HG03342 (cell line): ENCODE data around the gene DSP.

Source experiments
- ATAC-seq: cut with Tn5 transposase; IDR thresholded peaks from one replicate; pipeline ENCODE4 v1.9.1; 2021; ENCODE audit warnings: mild to moderate bottlenecking, moderate library complexity; ENCODE audit not compliant: unreplicated experiment

DSP gene

DNA sequence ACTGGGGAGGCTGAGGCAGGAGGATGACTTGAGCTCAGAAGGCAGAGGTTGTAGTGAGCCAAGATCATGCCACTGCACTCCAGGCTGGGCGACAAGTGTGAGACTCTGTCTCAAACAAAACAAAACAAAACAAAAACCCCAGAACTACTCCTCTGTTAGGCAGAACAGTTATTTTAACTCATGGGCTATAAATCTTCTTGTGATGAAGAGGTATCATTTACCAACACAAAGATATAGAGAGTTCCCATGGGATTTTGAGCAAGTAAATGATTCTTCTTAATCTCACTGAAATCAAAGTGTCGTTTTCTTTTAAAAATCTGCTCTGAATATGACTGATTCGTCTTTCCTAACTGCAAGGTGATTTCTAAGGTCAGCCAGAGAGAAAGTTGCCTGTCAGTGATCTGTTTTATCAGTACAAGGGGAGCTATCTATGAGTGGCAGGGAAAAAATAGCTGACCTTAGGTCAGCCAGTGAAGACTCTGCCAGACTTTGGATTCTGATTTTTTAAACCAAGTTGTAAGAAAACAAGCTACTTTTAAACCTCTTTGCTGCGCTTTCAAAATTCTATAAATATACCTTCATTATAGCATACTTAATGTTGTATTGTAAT lies 3.8 kb upstream of the DSP start:
- no peak for ATAC-seq

DNA sequence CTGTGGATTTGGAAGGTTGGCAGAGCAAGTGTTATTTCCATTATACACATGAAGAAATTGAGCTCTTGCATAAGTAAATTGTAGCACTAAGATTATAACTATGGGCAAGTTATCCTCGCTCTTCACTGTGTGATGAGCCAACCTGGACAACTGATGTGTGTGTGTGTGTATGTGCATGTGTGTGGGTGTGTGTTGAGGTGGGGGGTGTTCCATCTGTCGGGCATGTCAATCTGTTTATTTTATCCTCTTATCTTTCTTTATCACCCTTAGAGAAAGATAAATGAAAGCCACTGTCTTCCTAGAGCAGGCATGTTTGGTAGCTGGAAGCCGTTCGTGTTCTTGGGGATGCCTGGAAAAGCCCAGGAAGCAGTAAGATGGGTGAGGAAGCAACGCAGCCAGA lies 3.0 kb upstream of the DSP start:
- ATAC-seq: no peak

DNA sequence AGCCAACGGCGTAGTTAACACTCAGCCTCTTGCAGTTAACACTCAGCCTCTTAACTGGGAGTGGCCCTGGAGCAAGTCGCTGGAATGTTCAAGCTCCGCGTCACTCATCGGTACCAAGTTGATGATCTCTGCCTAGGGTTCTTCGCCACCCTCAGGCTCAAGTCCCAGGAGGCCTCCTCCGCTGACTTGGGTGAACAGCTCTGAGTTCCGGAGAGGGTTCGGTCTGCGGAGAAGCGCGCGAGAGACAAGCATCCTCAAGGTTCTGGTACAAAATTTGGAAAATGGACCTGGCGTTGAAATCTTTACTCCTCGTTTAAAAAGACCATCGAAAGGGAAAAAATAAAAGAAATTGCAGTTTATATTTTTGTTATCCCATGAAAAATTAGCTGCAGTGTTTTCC lies 876 bp upstream of the DSP start:
- ATAC-seq: no peak

DNA sequence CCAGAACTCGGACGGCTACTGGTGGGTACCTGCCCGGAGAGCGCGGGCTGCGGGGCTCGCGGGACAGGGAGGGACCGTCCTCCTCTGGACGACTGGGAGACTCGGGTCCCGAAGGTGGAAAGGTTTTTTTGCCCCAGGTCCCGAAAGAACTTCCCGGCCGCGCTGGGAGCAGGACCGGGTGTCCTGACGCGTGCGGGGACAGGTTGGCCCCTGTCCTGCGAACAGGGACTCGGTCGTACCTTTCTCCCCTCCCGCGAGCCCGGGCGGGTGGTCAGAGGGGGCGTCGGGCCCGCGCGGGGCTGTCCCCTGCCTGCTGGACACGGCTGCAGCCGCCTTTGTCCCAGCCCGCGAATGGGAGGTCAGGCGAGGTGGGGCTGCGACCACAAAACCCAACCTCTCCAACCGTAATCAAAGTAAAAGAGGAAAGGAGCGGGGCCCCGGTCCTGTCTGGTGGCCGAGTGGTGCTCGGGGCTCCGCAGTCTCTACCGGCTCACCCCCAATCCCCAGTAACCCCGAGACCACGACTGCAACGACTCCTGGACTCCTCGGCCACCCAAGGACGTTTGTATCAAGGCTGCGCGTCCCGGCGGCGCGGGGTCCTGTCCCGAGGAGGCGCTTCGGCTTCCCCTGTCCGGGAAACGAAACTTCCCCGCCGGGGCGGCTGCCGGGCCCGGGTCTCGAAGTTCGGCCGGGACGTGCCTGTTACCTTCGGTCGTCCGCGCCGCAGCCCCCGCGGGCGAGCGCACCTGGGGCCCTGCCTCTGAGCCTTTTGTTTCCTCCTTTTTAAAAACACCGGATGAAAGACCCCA lies 798 bp downstream of the DSP start:
- no peak for ATAC-seq

DNA sequence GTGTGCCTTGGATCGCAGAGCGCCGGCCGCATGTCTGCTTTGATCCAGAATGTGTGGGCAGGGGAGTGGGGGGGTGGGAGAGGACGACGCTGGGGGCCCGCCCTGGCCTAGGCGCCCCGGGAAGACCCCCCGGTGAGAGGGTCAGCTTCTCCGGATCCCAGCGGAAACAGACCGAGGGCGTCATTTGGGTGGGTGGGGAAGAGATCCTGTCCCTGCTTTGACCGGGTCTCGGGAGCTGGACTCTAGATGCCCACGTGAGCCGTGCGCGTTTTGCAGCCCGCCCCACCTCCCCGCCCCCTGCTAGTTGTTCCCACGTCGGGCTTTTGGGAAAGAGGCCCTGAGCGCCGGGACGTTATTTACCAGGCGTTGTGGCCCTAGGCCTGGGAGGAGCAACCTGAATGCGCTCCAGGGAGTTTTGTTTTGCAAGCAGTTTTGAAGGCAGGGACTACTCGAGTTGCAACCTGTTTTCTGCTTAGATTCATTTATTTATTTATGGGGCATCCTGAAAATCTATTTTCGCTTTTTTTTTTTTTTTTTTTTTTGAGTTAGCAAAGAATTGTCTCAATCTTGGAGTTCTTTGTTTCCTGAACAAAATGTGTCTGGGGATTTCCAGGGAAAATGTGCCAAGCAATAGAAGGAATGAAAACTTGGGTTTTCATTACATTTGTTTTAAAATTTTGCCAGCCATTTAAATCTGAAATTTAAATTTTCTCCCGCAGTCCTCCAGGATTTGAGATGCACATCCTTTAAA lies 1.6 kb downstream of the DSP start:
- ATAC-seq: no peak

DNA sequence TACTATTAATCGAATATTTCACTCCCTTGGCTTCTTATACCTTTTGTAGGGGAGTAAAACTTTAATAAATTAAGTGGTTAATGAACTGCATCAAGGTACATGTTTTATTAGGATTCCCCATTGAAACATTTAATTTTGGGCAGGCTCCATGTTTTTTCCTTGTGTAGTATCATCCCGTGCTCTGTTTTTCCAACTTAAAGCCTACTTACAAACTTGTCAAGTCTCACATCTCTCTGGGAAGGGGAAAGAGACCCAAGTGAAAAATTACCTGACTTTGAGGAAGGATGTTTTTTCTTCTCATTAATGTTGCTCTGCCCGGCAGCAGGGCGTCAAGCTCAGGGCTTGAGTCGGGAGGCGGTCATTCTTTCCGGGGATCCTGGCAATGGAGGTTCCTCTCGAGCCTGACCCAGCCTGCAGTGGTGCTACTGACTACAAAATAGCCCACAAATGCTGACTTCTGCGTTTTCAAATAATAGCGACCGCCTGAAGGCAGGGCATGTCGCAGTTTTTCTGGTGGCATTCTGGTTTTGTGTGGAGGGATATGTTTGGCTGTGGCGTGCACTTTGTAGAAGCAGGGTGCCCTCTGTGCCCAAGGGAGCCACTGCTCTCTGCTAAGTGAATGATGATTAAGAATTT lies 2.4 kb downstream of the DSP start:
- no peak for ATAC-seq

DNA sequence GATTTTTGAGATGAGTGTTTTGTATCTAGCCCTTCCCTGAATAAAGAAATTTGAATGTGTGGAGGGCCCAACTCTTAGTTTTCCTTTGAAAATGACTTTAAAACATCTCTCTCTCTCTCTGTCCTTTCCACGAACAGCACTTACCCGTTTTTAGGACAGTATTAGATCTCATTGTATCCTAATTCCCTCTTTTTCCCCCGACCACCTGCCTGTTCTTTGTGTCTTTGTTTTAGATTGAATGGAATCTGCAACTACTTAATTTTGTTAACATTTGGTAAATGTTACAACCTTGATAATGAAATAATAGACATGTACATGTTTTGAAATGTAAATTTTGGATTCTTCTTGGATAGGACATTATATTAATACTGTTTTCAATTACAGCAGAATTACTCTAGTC lies 3.1 kb downstream of the DSP start:
- ATAC-seq: no peak

DNA sequence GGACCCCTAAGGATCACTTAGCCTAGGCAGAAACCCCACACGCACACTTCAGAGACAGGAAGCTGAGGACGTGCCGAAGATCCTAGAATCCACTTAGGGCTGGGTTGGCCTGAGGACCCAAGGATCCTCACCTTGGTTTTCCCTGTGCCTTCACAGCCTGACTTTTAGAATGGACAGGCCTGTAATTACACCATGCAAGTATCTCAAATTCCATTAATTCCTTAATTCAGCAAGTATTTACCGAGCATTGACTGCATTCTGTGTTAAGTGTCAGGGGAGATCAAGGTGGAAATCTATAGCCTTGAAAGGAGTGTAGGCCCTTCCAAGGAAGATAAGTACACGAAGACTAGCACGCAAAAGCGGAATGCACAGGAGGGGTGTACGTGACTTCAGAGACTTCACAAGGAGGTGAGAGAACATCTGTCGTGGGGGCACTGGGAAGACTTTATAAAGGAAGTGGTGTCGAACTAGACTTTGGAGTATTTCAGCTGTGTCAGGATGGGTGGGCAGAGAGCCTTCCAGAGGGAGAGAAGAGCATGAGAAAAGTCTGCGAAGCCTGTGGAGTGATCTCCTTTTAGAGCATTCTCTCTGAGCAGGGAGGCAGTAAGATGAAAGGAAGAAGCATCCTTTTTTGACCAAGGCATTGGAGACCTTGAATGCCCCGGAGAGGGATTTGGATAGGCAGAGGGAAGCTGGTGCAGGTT lies 4.0 kb downstream of the DSP start:
- ATAC-seq: no peak

DNA sequence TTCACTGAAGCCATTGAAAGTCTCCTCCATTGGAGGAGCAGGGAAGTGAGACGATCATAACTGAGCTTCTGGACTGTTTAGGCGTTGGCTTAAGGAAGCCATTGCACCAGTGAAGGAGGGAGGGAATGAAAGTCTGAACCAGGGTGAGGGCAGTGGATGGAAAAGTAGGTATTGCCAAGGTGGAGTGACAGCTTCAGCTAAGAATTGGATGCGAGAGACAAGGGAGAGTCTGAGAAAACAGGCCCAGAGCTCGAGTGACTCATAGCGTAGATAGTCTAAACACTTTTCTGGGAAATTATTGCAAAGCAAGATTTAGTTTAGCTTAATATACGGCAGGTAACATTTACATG lies 4.5 kb downstream of the DSP start:
- no peak for ATAC-seq

DNA sequence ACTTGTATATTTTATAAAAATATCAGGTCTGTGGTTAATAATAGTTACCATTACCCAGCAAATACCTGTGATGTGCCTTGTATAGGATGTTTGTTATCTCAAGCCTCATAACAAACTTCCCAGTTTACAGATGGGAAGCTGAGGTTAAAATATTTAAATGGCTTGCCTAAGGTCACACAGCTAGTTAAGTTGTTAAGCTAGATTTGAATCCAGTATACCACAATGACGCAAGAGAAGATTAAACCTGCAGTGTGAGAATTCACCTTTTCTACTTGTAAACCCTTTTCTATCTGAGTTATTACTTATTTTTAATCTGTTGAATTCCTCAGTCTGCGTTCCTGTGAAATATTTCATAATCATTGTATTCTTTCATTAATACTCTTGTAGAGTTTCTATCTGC lies 4.9 kb downstream of the DSP start:
- ATAC-seq: no peak

DNA sequence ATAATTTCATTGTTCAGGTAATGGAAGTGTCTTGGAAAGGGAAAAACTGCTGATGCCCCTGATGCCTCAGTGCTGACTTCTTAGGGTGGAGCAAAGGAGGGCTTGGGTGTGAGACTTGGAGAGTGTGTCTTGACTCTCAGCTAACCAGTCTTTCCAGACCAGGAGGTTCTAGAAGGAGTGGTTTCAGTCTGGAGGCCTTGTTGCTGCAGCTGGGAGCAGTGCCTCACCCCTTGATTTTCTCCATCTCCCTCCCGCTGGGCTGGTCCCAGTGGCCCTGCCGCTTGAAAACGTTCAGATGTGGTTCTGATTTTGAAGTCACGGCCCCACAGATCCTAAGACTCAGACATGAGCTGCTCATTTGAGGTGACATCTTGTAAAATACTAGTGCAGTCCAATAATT lies 5.4 kb downstream of the DSP start:
- no peak for ATAC-seq

DNA sequence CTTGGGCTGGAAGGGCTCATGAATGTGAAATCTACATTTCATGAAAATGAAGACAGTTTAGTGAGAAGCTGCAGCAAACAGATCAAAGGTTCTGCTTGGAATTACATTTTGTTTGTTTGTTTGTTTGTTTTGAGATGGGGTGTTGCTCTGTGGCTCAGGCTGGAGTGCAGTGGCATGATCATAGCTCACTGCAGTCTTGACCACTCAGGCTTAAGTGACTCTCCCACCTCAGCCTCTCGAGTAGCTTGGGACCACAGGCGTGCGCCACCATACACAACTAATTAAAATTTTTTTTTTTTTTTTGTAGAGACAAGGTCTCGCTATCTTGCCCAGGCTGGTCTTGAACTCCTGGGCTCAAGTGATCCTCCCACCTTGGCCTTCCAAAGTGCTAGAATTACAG lies 5.8 kb downstream of the DSP start:
- no peak for ATAC-seq

DNA sequence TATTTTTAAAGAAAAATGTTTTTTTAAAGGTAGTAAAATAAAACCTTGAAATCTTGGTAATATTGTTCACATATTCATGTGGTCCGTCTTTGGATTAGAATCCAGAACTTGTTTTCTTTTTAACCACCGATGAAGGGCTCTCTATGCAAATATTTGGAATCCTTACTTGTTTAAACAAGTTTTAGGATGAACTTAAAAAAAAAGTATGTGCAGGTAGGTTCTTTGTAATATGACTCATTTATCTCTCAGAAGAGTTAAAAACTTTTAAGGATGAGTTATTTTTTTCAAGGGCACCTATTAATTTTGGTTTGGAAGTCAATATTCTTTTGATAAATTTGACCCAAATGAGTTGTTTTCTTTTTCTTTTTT lies 8.9 kb downstream of the DSP start:
- ATAC-seq: no peak

DNA sequence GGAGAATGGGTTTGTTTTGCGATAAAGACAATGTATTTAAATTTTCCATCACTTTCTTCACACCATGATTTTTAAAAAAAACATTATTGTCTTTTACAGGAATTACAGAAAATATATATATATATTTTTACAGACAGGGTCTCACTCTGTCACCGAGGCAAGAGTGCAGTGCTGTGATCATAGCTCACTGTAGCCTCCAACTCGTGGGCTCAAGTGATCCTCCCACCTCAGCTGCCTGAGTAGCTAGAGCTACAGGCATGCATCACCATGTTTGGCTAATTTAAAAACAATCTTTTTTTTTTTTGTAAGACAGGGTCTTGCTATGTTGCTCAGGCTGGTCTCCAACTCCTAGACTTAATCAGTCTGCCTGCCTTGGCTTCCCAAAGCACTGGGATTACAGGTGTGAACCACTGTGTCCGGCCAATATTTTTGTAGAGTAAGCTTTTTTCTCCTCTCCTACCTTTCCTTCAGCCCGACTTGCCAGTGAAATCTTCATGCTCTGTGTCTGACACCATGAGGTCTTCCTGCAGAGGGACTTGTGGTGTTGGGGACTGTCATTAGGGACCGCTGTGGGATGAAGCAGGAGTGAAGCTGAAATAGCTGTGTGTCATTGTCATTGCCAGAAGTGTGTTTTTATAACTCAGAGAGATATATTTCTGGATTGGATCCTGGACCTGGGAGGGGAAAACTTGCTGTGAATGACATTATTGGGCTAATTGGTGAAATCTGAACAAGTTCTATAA lies 13.2 kb downstream of the DSP start:
- no peak for ATAC-seq

DNA sequence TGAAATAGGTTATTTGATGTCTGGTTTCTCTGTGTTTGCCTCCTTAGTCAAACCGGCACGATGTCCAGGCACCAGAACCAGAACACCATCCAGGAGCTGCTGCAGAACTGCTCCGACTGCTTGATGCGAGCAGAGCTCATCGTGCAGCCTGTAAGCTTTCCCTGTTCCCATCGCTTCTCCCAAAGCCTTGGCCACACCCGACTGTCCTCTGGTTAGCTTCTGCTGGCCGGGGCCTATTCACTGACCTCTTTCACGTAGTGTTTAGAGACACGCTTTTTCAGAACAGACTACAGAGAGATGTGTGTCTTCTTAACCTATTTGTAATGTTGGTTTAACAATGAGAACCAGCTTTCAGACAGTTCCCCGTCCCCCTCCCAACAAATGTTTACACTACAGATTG lies 14.2 kb downstream of the DSP start:
- ATAC-seq: no peak

DNA sequence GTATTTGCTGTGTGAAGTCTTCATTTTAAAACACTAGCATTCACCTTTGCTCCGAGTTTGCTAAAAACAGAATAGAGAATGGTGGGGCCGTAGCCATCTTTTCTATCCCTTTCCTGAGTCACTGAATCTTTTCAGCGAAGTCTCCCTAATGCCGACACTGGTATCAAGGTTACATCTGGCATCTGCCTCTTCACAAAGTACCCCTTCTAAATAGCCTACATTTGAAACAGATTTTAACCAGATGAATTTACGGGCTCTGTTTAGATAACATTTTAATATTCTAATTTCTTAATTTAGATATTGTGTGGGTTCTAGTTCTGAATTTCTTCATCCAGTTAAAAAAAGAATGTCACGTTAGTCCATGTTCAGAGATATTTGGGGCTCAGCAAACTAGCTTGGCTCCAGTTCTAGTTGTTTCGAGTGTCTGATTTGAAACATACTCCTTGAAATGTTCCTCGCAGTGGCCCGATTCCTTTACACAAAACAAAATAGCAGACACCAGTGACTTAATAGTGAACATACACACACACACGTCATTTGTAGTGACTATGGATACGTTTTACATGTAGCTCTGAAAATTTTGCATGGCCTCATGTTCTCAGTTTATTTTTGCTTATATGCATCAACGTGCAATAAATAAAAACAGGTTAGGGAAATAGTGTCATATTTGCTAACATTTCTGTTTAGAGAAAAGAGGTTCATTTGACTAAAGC lies 15.1 kb downstream of the DSP start:
- no peak for ATAC-seq

DNA sequence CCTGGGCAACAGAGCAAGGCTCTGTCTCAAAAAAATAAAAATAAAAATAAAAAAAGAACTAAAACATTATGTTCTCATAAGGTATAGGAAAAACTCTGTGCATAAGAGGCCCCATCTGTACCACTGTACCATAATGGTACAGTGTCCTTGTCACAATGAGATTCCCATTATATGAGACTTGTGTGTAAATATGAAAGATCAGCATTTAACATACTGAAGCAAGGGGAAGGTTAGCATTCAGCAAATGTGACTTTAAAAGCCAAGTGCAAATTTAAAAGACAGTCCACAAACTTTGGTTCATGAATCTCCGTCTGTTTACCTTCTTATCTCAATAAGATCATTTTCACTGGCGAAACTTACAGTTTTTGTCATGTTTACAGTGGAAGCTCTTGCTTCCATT lies 16.2 kb downstream of the DSP start:
- ATAC-seq: no peak

DNA sequence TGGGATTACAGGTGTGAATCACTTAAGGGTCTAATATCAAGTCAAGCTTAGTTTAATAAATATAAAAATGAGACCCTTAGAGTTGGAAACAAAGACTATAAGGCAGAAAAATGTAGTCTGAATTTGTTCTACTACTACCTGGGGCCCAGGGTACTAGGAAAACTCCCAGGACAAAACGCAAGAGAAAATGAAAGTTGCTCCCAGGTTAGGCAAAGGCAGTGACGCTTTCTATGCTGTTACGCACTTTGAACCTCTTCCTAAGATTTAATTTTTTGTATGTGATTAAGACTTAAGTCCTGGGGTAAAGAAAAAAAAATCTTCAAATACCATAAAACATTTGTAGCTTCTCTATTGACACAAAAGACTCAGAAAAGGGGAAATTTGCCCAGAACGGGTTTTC lies 17.3 kb downstream of the DSP start:
- ATAC-seq: no peak

DNA sequence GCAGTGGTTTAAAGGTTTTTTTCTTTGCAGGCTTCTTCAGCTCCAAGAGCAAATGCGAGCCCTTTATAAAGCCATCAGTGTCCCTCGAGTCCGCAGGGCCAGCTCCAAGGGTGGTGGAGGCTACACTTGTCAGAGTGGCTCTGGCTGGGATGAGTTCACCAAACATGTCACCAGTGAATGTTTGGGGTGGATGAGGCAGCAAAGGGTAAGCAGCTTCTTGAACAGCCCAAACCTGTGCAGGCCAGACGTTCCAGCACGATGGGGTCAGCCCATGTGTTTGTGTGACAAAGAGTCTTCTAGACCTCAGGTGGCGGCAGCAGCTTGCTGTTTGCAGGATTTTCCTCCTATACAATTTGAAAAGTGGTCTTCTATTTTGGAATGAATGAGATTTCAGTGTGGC lies 17.7 kb downstream of the DSP start:
- no peak for ATAC-seq
